ENCODE results near the gene INO80.
A peak's percentile ranks its signal among the peaks of the same experiment; 100 is the strongest.

INO80 gene

DNA sequence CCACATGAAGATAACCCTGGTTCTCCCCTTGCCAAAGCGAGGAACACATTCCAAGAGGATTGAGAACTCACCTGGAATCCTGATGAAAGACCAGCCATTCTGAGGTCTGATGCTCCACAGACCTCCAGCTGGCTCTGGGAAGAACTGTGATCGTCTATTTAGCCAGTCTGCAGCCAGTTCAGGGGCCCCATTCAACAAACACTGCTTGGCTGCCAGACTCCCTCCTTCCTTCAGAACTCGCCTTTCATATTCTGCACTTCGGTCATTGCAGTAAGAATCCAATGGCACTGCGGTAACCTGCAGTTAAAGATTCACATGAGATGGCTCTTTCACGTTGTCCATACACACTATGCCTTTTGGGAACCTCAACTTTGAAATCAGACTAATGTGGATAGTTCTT is 95.3 kb downstream of the INO80 start:
- TF ChIP-seq CTCF (IDR thresholded peaks at IDR 0.05; ENCODE audit: control insufficient read depth, extremely low read depth, insufficient read depth): no peak
- no peak overlapping the region for H3K4me3 ChIP-seq (ENCODE audit: low read depth, low read length)
- no peak for DNase-seq (ENCODE audit: low read depth)

DNA sequence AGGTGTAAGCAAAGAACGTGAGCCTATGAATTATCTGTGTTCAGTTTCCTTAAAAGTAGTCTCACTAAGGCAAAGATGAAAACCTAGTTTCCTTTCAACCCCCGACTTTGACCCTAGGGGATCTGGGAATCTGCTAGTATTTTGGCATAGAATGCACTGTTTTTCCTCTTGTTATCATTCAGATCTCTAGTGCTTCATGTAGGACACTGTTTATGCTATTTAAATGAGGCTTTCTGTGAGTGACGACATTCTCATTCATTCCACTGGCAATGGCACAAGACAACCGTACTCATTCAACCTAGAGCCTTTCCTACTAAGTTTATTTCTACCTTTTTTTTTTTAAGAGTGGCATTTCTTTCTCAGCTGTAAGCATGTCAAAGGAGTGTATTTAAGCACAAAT is 95.8 kb downstream of the INO80 start:
- no peak for DNase-seq (ENCODE audit: low read depth)
- TF ChIP-seq CTCF (IDR thresholded peaks at IDR 0.05; ENCODE audit: control insufficient read depth, extremely low read depth, insufficient read depth): no peak
- no peak overlapping the region for H3K4me3 ChIP-seq (ENCODE audit: low read depth, low read length)

GRCh38 chr15:41019174-41019573 is 96.9 kb downstream of the INO80 start:
- H3K4me3 ChIP-seq (ENCODE audit: low read depth, low read length): no peak overlapping the region
- TF ChIP-seq CTCF (IDR thresholded peaks at IDR 0.05; ENCODE audit: control insufficient read depth, extremely low read depth, insufficient read depth): no peak
- no peak for DNase-seq (ENCODE audit: low read depth)

GRCh38 chr15:41018534-41018933 is 97.5 kb downstream of the INO80 start:
- peak; percentile 81 for TF ChIP-seq CTCF (IDR thresholded peaks at IDR 0.05; ENCODE audit: control insufficient read depth, extremely low read depth, insufficient read depth)
- no peak overlapping the region for H3K4me3 ChIP-seq (ENCODE audit: low read depth, low read length)
- peak; percentile 95 for DNase-seq (ENCODE audit: low read depth)

GRCh38 chr15:41017066-41017735 is 98.9 kb downstream of the INO80 start:
- no peak for TF ChIP-seq CTCF (IDR thresholded peaks at IDR 0.05; ENCODE audit: control insufficient read depth, extremely low read depth, insufficient read depth)
- no peak for DNase-seq (ENCODE audit: low read depth)

DNA sequence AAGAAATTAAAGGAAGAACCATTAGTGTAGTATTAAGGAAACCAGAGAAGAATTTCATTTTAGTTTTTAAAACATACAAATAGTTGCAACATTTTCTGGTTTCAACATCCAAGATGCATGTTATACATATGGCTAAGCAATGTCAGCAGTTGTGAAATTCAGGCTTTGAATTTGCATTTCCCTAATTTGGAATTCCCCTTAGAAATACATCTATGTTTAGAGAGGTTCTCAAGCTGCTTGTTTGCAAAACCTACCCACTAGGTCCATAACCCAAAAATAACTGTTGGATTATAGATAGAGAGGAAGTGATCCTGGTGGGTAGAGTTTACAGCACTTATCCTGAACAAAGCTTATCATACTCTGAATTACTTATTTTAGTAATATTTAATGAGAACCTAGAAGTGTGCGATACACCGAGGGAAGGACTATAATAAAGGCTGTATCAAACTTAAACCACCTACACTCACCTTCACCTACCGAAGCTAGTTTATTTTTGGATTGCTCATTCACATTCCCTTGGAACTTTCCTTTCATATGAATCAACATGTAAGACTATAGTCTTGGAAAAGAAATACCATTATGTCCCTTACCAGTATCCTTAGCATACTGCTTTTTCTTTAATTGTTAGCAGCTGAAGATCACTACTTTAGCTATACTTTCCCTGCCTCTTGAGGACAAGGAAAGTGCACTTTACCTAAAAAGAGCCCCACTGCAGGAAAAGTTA is 102.2 kb downstream of the INO80 start:
- no peak for TF ChIP-seq CTCF (IDR thresholded peaks at IDR 0.05; ENCODE audit: control insufficient read depth, extremely low read depth, insufficient read depth)
- no peak overlapping the region for H3K4me3 ChIP-seq (ENCODE audit: low read depth, low read length)
- DNase-seq (ENCODE audit: low read depth): no peak

More at GRCh38 chr15:41017066-41017735, 98.9 kb downstream of the INO80 start:
- no peak overlapping the region for H3K4me3 ChIP-seq (ENCODE audit: low read depth, low read length)

Measured in LNCaP clone FGC (cell line).